Measurements from ENCODE around the gene SUMF1. TPM values are rescaled to one million over a fixed set of nuclear protein-coding genes. Genes with fewer than 3 reads are reported as not detected.

The SUMF1 gene
- total and polyA plus RNA-seq, 12 donors: 8.0 to 109 (median 39.0) TPM

- H3K27me3 ChIP-seq: no peaks in the 10 kb centered on the region
- peak in 1 of 7 donors; percentile 4 for DNase-seq
- 65 to 77% (median 70%) methylated on average over 13 of the region's 13 CpGs for WGBS, 4 donors
- no peaks in the 10 kb centered on the region for H3K36me3 ChIP-seq (replicated peaks in 1 of 2)
- no peak for TF ChIP-seq CTCF (IDR thresholded peaks at IDR 0.05)
- TF ChIP-seq POLR2A (IDR thresholded peaks at IDR 0.05): no peak
- peak overlapping the region in 3 of 4 donors; percentile 84 to 99 (median 92) for H3K4me3 ChIP-seq
- intact Hi-C loops (cut with DNase I): loop anchor here in 1 of 2 donors (10.0 kb wide), 1 partner anchor 113 kb away; no protein-coding TSS in a partner anchor
- H3K27ac ChIP-seq: peak overlapping the region in 3 of 5 donors; percentile 78 to 92 (median 88)
- peaks cover 4 to 15% of the 10 kb centered on the region in 2 donors for H3K4me1 ChIP-seq (replicated peaks in 1 of 2)
- no peaks in the 10 kb centered on the region for H3K9me3 ChIP-seq (replicated peaks in 1 of 3)
These were observed 426 bp upstream of the SUMF1 start for GRCh38 chr3:4467522-4467867.

- no peaks in the 10 kb centered on the region for H3K9me3 ChIP-seq (replicated peaks in 1 of 3)
- 73 to 95% (median 83%) methylated on average over 1 of the region's 1 CpG for WGBS, 4 donors
- no peaks in the 10 kb centered on the region for H3K27me3 ChIP-seq
- H3K4me1 ChIP-seq (replicated peaks in 1 of 2): peaks cover 4 to 27% of the 10 kb centered on the region in 2 donors
- DNase-seq: no peak
- no peak for TF ChIP-seq CTCF (IDR thresholded peaks at IDR 0.05)
- no peak for TF ChIP-seq POLR2A (IDR thresholded peaks at IDR 0.05)
- no peak overlapping the region for H3K27ac ChIP-seq
- intact Hi-C loops (cut with DNase I): loop anchor here in 1 of 2 donors (10.0 kb wide), 1 partner anchor 110 kb away; no protein-coding TSS in a partner anchor
- no peaks in the 10 kb centered on the region for H3K36me3 ChIP-seq (replicated peaks in 1 of 2)
- no peak overlapping the region for H3K4me3 ChIP-seq
These were observed 2.5 kb downstream of the SUMF1 start for GRCh38 chr3:4464576-4464975.

GRCh38 chr3:4462369-4463040 lies 4.6 kb downstream of the SUMF1 start:
- 83 to 88% (median 86%) methylated on average over 3 of the region's 3 CpGs for WGBS, 4 donors
- Histone ChIP-seq H3K27ac (no peak overlapping the region), H3K27me3 (no peaks in the 10 kb centered on the region), H3K36me3 (replicated peaks in 1 of 2) (no peaks in the 10 kb centered on the region), H3K4me1 (replicated peaks in 1 of 2) (peaks cover 4 to 25% of the 10 kb centered on the region in 2 donors), H3K4me3 (no peak overlapping the region), H3K9me3 (replicated peaks in 1 of 3) (no peaks in the 10 kb centered on the region)
- intact Hi-C loops (cut with DNase I): loop anchor here in 1 of 2 donors (10.0 kb wide), 1 partner anchor 108 kb away; no protein-coding TSS in a partner anchor
- TF ChIP-seq POLR2A (IDR thresholded peaks at IDR 0.05): no peak
- no peak for DNase-seq

- TF ChIP-seq POLR2A (IDR thresholded peaks at IDR 0.05) (no peak), CTCF (IDR thresholded peaks at IDR 0.05) (no peak)
- Histone ChIP-seq H3K4me1 (replicated peaks in 1 of 2) (peaks cover 0 to 22% of the 10 kb centered on the region in 2 donors), H3K27ac (no peak overlapping the region), H3K27me3 (no peaks in the 10 kb centered on the region), H3K4me3 (no peak overlapping the region), H3K36me3 (replicated peaks in 1 of 2) (no peaks in the 10 kb centered on the region), H3K9me3 (replicated peaks in 1 of 3) (no peaks in the 10 kb centered on the region)
- no peak for DNase-seq
- 62 to 73% (median 68%) methylated on average over 2 of the region's 2 CpGs for WGBS, 4 donors
- intact Hi-C loops (cut with DNase I): loop anchor here in 1 of 2 donors (10.0 kb wide), 1 partner anchor 107 kb away; no protein-coding TSS in a partner anchor
These were observed 5.5 kb downstream of the SUMF1 start for GRCh38 chr3:4461468-4462090.

Measured in adrenal gland (tissue), 12 donors.